HG02885 (cell line): ENCODE measurements around the gene LENG8.
"Not testable (repeated sequence)": the region's sequence is repeated elsewhere in the genome, so short reads cannot be mapped to it uniquely, and the experiment has no call there.

Experiments used
- ATAC-seq: cut with Tn5 transposase; IDR thresholded peaks from one replicate; pipeline ENCODE4 v1.9.1; 2021; ENCODE audit warnings: mild to moderate bottlenecking; ENCODE audit not compliant: unreplicated experiment, poor library complexity

The LENG8 gene

DNA sequence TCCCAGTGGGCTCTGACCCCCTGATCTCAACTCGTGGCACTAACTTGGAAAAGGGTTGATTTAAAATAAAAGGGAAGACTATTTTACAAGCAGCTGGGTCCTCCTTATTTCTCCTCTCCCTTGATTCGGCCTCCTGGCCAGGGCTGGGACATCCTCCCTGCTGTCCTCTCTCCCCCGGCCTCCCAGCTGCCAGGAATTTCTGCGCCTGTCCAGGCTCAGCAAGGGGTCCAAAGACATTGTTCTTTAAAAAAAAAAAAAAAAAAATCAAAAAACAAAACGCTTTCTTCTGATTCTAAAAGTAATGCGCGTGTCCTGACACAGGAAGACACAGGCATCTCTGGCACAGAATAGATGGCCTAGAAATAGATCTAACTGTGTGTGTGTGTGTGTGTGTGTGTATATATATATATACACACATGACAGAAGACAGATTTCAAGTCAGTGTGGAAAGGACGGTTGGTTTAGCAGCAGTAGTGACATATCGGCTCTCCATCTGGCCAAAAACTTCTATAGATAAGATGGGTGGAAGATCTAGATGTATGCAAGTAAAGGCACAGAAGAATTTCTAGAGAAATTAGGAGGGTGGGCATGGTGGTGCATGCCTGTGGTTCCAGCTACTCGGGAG lies 12.3 kb upstream of the LENG8 start:
- no peak for ATAC-seq

DNA sequence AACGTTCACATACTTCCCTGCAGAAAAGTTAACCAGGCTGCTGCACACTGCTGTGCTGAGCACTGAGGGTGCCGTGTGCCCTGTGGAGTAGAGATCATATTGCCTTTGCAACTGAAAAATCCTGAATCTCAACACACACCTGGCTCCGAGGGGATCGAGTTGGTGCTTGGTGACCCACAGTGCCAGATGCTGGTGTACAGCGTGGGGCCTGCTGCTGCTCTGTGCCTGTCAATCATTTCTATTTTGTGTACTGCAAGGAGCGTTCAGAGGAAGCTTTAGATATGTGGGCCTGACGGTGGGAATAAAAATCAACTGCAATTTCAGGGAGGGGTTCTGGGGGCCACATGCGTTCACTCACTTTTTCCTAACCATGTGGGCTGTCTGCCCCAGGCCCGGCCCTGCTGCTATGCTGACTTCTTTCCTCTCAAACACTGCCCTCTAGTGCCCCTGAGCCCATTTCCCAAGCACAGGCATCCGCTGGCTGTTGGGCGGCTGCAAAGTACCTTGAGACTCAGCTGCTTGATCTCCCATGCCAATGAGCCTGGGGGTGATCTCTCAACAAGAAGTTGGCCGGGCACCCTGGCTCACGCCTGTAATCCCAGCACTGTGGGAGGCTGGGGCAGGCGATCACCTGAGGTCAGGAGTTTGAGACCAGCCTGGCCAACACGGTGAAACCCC lies 9.7 kb upstream of the LENG8 start:
- no peak for ATAC-seq

DNA sequence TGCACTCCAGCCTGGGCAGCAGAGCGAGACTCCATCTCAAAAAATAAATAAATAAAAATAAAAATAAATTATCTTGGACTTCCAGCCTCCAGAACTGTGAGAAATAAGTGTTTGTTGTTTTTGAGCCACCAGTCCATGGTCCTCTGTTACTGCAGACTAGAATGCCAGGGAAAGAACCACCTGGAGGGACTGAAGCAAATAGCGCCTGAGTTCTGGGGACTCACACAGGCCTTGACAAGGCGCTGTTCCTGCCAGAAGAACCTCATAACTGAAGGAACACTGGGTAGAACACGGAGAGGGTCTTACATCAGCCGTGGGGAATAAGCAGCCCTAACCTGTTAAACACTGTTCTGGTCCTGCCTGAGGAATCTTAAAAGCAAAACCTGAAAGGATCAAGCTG lies 8.4 kb upstream of the LENG8 start:
- ATAC-seq = no peak

DNA sequence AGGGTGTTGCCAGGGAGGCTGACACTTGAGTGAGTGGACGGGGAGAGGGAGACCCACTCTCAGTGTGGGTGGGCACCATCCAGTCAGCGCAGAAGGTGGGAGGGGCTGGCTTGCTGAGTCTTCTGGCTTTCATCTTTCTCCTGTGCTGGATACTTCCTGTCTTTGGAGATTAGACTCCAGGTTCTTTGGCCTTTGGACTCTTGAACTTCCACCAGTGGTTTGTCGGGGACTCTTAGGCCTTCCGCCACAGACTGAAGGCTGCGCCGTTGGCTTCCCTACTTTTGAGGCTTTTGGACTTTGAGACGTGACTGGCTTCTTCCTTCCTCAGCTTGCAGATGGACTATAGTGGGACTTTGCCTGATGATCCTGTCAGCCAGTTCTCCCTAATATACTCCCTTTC lies 4.3 kb upstream of the LENG8 start:
- ATAC-seq = no peak

DNA sequence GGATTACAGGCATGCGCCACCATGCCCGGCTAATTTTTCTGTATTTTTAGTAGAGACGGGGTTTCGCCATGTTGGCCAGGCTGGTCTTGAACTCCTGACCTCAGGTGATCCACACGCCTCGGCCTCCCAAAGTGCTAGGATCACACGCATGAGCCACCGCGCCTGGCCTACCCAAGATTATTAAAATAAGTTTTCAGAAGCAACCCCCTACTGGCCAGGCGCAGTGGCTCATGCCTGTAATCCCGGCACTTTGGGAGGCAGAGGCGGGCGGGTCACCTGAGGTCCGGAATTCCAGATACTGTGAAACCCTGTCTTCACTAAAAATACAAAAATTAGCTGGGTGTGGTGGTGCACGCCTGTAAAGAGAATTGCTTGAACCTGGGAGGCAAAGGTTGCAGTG lies 2.6 kb upstream of the LENG8 start:
- not testable (repeated sequence) for ATAC-seq

DNA sequence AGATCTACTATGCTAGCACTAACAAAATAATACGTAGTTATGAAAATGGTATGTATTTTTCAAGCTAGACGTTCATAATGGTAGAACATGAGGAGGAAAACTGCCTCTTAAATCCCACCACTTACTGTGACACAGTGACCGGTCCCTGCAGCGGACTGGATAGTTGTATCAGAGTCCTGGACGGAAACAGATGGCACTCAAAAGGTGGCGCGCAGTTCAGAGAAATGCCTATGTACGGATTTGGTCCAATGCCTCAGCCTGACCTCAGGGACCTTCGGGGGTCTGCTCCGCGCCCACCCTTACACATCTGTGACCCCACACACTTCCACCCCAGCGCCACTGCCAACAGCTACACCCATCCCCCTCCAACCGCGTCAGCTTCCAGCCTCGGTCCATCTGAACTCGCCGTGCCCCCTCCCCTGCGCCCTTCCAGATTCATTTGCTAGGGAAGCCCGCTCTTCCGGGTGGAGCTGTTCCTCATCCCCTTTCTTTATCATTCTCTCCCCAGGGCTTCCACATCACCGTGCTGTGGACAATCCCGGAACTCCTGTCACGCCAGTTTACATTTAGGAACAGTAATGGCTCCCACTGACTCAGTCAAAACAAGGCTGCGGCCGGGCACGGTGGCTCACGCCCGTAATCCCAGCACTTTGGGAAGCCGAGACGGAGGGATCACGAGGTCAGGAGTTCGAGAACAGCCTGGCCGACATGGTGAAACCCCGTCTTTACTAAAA lies 792 bp upstream of the LENG8 start:
- ATAC-seq = peak; percentile 14

DNA sequence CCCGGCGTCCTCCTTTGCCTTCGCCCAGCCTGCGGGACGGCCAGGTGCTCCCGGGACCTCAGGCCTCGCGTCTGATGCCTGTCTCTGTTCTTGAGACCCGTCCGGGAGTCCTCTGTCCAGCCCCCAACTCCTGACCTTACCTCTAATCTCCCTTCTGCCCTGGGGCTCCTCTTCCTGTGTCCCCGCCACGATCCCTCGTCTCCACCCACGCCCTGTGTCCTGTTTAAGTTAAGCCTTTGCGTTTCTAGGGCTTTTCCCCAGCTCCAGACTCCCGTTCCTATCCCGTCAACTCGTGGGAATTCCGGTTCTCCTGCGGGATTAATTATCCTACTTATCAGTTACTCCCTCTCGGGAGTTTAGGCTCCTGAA lies 686 bp downstream of the LENG8 start:
- no peak for ATAC-seq

DNA sequence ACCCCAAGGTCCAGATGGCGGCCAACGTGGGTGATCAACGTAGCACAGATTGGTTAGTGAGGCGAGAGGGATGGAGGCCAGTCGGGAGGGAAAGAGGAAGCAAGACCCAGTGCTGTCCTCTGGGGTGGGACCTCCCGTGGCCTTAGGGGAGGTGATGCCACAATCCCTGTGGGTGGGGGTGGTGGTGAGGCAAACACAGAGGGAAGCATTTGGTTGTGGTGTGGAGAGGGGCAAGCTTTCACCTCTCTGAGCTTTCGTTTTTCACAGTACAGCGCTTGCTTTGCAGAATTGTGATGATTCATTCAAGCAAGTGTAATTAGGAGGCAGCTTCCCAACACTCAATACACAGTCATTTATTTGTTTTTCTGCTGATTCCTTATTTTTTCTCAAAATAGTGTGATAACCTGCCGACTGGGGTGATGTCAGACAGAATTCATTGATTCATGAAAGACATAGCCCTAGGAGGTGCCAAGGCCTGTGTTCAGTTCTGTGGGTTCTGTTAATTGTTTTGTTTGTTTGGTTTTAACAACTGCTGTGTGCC lies 2.4 kb downstream of the LENG8 start:
- no peak for ATAC-seq

DNA sequence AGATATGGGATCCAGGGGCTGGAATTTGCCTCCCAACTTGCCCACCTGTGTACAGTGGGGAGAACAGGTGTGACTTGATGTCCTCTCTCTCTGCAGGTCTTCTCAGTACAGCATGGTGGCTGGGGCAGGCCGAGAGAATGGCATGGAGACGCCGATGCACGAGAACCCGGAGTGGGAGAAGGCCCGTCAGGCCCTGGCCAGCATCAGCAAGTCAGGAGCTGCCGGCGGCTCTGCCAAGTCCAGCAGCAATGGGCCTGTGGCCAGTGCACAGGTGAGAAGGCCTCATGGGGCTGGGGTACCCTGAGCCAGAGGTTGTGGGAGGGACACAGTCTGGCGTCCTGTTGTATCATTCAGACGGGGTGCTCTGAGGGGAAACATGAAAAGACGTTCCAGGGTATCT lies 3.0 kb downstream of the LENG8 start:
- ATAC-seq = no peak

DNA sequence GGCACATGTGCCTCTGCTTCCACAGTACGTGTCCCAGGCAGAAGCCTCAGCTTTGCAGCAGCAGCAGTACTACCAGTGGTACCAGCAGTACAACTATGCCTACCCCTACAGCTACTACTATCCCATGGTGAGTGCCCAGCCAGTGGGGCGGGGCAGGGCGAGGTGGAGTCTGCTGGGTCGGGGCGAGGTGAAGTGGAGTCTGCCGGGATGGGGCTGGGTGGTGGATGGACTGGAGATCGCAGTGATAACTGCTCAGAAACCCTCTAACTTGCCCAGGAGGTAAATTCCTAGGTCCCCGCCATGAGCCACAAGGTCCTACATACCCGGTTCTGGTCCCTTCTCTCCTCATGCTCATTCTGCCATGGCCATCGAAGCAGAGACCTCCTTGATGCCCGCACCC lies 3.6 kb downstream of the LENG8 start:
- ATAC-seq = no peak

DNA sequence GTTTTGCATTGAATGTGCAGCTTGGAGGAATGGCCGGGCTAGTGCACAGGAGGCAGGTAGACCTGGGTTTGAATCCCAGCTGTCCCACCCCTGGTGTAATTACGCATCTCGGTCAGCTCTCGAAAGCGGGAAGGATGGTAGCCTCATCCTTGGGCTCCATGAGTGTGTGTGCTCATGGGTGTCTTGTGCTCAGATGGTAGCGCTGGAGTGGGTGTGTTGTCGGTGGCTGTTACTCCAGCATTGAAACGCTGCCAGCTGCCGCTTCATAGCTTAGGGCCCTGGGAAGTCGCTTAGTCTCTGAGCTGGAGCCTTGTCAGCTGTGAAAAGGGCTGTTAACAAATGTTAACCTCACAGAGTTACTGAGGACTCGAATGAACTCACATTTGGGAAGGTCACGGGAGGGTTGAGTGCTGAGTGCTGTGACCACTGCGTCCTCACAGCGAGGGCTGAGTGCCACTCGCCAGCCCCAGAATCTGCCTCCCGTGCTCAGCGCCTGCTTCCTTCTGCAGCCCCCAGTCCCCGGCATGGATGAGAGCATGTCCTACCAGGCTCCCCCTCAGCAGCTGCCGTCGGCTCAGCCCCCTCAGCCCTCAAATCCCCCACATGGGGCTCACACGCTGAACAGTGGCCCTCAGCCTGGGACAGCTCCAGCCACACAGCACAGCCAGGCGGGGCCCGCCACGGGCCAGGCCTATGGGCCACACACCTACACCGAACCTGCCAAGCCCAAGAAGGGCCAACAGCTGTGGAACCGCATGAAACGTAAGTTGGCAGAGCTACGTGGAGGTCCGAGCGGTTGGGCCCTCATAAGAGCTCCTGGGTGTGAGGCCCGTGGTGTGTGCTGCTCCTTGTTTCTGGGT lies 5.2 kb downstream of the LENG8 start:
- no peak for ATAC-seq

DNA sequence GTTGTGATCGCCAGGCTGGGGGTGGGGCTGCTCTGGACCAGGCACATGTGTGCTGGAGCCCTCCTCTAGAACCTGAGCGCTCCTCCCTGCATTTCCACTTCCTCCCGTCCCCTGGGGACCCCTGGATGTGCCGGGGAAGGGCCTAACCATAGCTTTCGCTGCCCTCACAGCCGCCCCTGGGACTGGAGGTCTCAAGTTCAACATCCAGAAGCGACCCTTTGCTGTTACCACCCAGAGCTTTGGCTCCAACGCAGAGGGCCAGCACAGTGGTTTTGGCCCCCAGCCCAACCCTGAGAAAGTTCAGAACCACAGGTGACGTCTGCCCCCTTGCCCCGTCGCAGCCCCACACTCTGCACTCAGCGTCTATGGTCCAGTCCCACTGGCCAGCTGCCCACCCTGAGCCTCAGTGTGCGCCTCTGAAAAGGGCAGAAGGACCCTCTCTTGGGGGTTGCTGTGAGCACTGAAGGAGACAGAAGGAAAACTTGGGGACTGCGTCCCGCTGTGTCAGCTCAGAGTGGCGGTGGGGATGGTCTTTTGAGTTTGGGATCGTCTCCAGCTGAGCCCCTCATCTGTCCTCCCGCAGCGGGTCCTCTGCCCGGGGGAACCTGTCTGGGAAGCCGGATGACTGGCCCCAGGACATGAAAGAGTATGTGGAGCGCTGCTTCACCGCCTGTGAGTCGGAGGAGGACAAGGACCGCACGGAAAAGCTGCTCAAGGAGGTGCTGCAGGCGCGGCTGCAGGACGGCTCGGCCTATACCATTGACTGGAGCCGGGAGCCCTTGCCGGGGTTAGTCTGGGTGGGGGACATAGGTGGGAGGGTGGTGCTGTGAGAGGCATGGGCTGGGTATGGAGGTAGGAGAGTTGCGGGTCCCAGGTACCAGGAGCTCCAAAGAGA lies 6.0 kb downstream of the LENG8 start:
- no peak for ATAC-seq

DNA sequence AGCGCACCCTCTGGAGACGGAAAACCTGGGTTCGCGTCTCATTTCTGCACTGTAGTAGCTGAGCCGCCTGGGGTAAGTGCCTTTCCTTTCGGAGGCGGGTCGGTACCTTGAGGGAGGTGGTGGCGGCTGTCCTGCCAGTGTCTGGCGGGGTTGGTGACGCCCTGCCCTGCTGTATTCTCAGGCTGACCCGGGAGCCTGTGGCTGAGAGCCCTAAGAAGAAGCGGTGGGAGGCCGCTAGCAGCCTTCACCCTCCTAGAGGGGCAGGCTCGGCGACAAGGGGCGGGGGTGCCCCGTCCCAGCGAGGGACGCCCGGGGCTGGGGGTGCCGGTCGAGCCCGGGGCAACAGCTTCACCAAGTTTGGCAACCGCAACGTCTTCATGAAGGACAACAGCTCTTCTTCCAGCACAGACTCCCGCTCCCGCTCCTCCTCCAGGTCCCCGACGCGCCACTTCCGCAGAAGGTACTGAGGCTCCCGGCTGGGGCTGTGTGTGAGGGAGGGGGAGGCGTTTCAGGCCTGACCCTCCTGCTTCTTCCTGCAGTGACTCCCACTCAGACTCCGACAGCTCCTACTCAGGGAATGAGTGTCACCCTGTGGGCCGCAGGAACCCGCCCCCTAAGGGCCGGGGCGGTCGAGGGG lies 6.9 kb downstream of the LENG8 start:
- no peak for ATAC-seq

DNA sequence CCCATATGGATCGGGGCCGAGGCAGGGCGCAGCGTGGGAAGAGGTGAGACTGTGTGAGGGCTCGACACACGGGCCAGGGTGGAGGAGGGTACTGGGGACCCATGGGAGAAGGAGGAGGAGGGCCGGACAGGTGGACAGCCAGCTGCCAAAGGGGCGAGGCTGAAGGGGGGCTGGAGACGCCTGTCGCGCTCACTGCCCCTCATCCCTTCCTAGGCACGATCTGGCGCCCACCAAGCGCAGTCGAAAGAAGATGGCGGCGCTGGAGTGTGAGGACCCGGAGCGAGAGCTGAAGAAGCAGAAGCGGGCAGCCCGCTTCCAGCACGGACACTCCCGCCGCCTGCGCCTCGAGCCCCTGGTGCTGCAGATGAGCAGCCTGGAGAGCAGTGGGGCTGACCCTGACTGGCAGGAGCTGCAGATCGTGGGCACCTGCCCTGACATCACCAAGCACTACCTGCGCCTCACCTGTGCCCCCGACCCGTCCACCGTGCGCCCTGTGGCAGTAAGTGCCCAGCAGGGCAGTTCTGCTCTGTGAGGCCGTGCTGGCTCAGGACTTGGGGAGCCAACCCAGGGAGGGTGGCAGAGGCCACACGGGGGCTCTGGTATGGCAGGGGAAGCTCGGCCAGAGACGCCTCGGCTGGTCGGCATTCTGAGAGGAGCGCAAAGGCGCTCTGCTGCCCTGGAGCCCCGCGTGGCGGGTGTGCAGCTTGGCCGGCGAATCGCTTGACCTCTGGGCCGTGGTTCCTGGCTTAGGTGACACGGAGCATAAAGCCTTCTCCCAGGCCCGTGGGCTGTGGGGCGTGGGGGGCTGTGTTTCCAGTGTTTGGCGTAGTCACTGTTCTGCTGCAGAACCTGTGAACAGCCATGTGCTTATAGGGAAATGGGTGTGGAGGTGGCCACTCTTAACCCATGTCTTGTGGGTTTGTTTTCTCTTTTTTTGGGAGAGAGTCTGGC lies 7.7 kb downstream of the LENG8 start:
- no peak for ATAC-seq

DNA sequence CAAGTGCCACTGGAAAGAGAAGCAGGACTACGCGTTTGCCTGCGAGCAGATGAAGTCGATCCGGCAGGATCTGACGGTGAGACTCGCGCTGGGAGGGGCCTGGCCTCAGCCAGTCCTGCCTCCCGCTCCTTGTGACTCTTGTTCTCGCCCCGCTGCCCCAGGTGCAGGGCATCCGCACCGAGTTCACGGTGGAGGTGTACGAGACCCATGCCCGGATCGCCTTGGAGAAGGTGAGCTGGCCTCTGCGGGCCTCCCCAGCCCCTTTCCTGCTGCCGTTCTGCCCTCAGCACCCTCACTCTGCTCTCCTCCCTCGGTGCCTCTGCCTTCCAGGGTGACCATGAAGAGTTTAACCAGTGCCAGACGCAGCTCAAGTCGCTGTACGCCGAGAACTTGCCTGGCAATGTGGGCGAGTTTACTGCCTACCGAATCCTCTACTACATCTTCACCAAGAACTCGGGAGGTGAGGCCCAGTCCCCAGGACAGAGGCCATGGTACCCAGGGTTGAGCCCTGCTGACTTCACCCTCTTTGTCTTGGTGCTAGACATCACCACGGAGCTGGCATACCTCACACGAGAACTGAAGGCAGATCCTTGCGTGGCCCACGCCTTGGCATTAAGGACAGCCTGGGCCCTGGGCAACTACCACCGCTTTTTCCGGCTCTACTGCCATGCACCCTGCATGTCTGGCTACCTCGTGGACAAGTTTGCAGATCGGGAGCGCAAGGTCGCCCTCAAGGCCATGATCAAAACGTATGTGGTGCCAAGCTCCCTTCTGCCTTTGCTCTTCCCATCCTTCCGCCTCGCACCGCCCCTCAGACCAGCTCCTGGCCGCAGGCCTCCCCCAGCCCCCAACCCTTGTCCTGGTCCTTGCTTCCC lies 9.0 kb downstream of the LENG8 start:
- ATAC-seq = no peak

DNA sequence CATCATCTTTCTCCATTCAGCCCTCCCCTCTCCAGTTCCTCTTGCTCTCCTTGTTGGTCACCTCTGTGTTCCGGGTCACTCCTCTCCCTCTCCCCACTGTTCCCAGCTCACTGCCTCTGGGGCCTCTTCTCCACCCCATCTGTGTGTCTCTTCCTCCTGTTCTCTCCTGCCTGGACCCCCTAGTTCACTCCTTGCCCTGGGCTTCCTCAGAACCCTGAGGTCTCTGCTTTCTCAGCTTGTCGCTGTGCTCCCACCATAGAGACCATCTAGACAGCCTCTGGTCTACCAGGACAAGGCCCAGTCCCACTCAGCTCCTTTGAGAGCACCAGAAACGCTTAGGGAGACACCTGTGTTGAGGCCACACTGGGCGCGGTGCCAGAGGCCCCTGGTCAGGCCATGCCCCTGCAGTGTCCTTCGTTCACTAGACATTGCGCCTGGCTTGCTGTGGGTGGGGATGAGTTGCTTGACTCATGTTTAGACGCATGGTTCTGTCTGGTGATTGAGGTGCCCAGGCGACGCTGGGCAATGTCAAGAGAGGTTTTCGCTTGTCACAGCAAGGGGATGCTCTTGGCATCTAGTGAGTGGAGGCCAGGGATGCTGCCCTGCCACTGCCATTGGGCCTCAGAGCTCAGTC lies 9.8 kb downstream of the LENG8 start:
- ATAC-seq = no peak
